Stimulated activated CD4-positive, alpha-beta T cell treated with anti-CD3 and anti-CD28 coated beads, TNF-alpha, amount 100 ng/mL, for 24 hours (primary cell): ENCODE data around the gene ZNF385A.
A peak's percentile ranks its signal among the peaks of the same experiment; 100 is the strongest.
"Not testable (repeated sequence)": the region's sequence is repeated elsewhere in the genome, so short reads cannot be mapped to it uniquely, and the experiment has no call there.

Experiments used
- DNase-seq, 3 experiments: peaks; one replicate each; pipeline ENCODE4 v3.0.0-alpha.2; 2020; ENCODE audit warnings: low read depth in 3 of 3

The ZNF385A gene

GRCh38 chr12:54329759-54330158 lies 54.8 kb downstream of the ZNF385A start:
- no peak for DNase-seq

GRCh38 chr12:54328595-54329337 lies 55.8 kb downstream of the ZNF385A start:
- no peak for DNase-seq

GRCh38 chr12:54325442-54326109 lies 59.0 kb downstream of the ZNF385A start:
- DNase-seq = not testable (repeated sequence)

GRCh38 chr12:54324617-54325441 lies 59.7 kb downstream of the ZNF385A start, which contains the start of gene COPZ1:
Gene COPZ1, plus strand, starts transcription at chr12:54325131. Its CDS starts 33 bp downstream, at chr12:54325164.
- DNase-seq = peak; percentile 82 to 93 (median 89)

- DNase-seq = no peak
Observed at GRCh38 chr12:54321363-54321762, 63.2 kb downstream of the ZNF385A start.
